RWPE2 (cell line): ENCODE data around the gene MCU.

ENCODE experiments used
- ATAC-seq: fragments of 200-7000 bp; cut with Tn5 transposase; 3 replicates; pipeline ENCODE4 v1.9.1; 2021; ENCODE audit warnings: low read depth
- DNase-seq: peaks from one replicate; pipeline ENCODE4 v3.0.0-alpha.2; 2020; ENCODE audit warnings: low spot score
- H3K27ac ChIP-seq: fragments of 450-650 bp; 2 replicates; pipeline ENCODE4 v1.5.1; 2017; ENCODE audit warnings: mild to moderate bottlenecking; ENCODE audit not compliant: poor library complexity, severe bottlenecking
- H3K27me3 ChIP-seq: fragments of 250-450 bp; sonication (Bioruptor Pico); 2 replicates; pipeline ENCODE4 v1.5.1; 2021; ENCODE audit warnings: mild to moderate bottlenecking, moderate library complexity; ENCODE audit not compliant: insufficient read depth, poor library complexity, severe bottlenecking
- H3K36me3 ChIP-seq: fragments of 250-450 bp; sonication (Bioruptor Pico); 2 replicates; pipeline ENCODE4 v1.5.1; 2020; ENCODE audit warnings: low read depth, mild to moderate bottlenecking, moderate library complexity
- H3K4me1 ChIP-seq: fragments of 250-450 bp; sonication (Bioruptor Pico); 2 replicates; pipeline ENCODE4 v1.5.1; 2021; ENCODE audit warnings: mild to moderate bottlenecking, moderate library complexity; ENCODE audit not compliant: insufficient read depth, poor library complexity, severe bottlenecking
- H3K4me3 ChIP-seq: fragments of 250-450 bp; sonication (Bioruptor Pico); 2 replicates; pipeline ENCODE4 v1.5.1; 2021; ENCODE audit warnings: mild to moderate bottlenecking, moderate library complexity; ENCODE audit not compliant: severe bottlenecking
- H3K9me3 ChIP-seq: fragments of 250-450 bp; sonication (Bioruptor Pico); 2 replicates; pipeline ENCODE4 v1.5.1; 2021; ENCODE audit warnings: mild to moderate bottlenecking, moderate library complexity; ENCODE audit not compliant: severe bottlenecking
- TF ChIP-seq, protein P1 (sequence below): fragments of 450-650 bp; IDR thresholded peaks from one replicate; pipeline ENCODE4 v1.5.1; 2017; ENCODE audit warnings: mild to moderate bottlenecking, moderate library complexity; ENCODE audit not compliant: poor library complexity, severe bottlenecking

The MCU gene

DNA sequence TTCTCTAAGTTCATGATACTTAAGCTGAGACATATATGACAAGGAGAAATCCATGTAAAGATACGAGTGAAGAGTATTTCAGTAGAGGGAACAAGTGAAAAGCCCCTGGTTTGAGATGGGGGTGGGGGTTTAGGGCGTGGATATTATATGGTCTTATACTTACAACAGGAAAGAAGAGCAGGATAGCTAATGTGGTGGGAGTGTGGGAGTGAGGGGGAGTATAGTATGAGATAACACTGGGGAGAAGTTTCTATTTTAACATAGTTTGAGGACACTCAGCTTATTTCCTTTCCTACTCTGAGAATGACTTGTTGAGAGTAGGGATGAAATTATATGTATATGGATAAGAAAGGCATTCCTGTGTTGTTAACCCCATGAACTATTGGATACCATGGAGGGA, 36.5 kb downstream of the MCU start:
- TF ChIP-seq, protein P1, sequence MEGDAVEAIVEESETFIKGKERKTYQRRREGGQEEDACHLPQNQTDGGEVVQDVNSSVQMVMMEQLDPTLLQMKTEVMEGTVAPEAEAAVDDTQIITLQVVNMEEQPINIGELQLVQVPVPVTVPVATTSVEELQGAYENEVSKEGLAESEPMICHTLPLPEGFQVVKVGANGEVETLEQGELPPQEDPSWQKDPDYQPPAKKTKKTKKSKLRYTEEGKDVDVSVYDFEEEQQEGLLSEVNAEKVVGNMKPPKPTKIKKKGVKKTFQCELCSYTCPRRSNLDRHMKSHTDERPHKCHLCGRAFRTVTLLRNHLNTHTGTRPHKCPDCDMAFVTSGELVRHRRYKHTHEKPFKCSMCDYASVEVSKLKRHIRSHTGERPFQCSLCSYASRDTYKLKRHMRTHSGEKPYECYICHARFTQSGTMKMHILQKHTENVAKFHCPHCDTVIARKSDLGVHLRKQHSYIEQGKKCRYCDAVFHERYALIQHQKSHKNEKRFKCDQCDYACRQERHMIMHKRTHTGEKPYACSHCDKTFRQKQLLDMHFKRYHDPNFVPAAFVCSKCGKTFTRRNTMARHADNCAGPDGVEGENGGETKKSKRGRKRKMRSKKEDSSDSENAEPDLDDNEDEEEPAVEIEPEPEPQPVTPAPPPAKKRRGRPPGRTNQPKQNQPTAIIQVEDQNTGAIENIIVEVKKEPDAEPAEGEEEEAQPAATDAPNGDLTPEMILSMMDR: no peak
- H3K9me3 ChIP-seq: no peaks in the 10 kb centered on the region
- DNase-seq (no peak), ATAC-seq (no peak)
- no peak overlapping the region for H3K4me3 ChIP-seq
- no peak overlapping the region for H3K27ac ChIP-seq
- no peaks in the 10 kb centered on the region for H3K27me3 ChIP-seq
- H3K4me1 ChIP-seq: no peaks in the 10 kb centered on the region
- no peaks in the 10 kb centered on the region; the same call in 1 of the 2 replicates for H3K36me3 ChIP-seq

GRCh38 chr10:72729528-72729927, 37.6 kb downstream of the MCU start:
- Histone ChIP-seq H3K9me3 (no peaks in the 10 kb centered on the region), H3K27me3 (no peaks in the 10 kb centered on the region), H3K36me3 (no peaks in the 10 kb centered on the region; the same call in 1 of the 2 replicates), H3K4me3 (no peak overlapping the region), H3K4me1 (no peaks in the 10 kb centered on the region), H3K27ac (no peak overlapping the region)
- ATAC-seq (no peak), DNase-seq (no peak)
- TF ChIP-seq, protein P1: no peak

- Histone ChIP-seq H3K4me3 (no peak overlapping the region), H3K9me3 (no peaks in the 10 kb centered on the region), H3K36me3 (no peaks in the 10 kb centered on the region; the same call in 1 of the 2 replicates), H3K4me1 (no peaks in the 10 kb centered on the region), H3K27me3 (no peaks in the 10 kb centered on the region), H3K27ac (no peak overlapping the region)
- ATAC-seq (no peak), DNase-seq (no peak)
- TF ChIP-seq, protein P1: no peak
Measured at GRCh38 chr10:72730479-72730878, 38.5 kb downstream of the MCU start.

DNA sequence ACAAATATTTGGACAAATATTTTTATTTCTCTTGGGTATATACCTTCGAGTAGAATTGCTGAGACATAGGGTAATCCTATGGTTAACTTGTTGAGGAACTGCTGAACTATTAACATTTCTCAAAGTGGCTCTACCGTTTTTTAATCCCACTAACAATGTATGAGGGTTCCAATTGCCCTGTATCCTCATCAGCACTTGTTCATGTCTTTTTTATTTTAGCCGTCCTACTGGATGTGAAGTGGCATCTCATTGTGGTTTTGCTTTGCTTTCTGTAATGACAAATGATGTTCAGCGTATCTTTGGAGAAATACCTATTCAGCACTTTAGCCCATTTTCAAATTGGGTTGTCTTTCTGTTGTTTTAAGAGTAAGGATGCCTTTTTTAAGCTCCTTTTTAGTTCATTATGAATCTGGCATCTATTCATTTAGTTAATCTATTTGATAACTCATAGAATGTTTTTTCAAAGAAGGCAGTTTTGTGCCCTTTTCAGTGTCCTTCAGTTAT, 40.0 kb downstream of the MCU start:
- Histone ChIP-seq H3K4me1 (no peaks in the 10 kb centered on the region), H3K36me3 (no peaks in the 10 kb centered on the region; the same call in 1 of the 2 replicates), H3K27me3 (no peaks in the 10 kb centered on the region), H3K27ac (no peak overlapping the region), H3K4me3 (no peak overlapping the region), H3K9me3 (no peaks in the 10 kb centered on the region)
- DNase-seq (no peak), ATAC-seq (no peak)
- TF ChIP-seq, protein P1: no peak

DNA sequence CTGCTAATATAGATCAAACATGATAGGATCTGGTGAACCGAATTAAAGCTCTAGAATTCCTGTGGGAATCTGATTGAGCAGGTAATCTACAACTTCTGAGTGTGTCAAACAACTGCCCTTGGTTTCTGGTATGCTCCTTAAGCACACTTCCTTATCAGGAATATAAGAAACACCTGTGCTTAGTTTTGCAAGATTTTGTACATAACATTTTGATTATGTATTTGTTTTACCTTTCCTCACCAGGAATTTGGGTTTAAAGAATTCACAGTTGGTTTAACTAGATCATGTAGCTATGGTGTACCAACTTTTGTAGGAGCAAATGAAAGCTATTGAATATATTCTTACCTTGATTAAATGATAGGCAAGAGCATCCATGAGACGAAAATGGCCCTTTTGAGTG, 40.6 kb downstream of the MCU start:
- TF ChIP-seq, protein P1: no peak
- Histone ChIP-seq H3K36me3 (no peaks in the 10 kb centered on the region; the same call in 1 of the 2 replicates), H3K27me3 (no peaks in the 10 kb centered on the region), H3K27ac (no peak overlapping the region), H3K4me3 (no peak overlapping the region), H3K4me1 (no peaks in the 10 kb centered on the region), H3K9me3 (no peaks in the 10 kb centered on the region)
- no peak for ATAC-seq
- DNase-seq: no peak
